Lung (tissue), 12 donors: ENCODE measurements around the gene STUM. TPM values are rescaled to one million over a fixed set of nuclear protein-coding genes. Genes with fewer than 3 reads are reported as not detected.

Experiments
- ATAC-seq: fragments of 200-7000 bp; cut with Tn5 transposase; one replicate; pipeline ENCODE4 v1.9.1; 2020; ENCODE audit warnings: moderate number of reproducible peaks; ENCODE audit not compliant: insufficient read depth, low FRiP score
- DNase-seq, 3 donors: peaks; one replicate each; pipeline ENCODE4 v3.0.0-alpha.2; 2013 to 2017
- H3K27ac ChIP-seq, 2 donors: one replicate each; pipeline ENCODE4 v1.5.1; 2013; ENCODE audit warnings: mild to moderate bottlenecking in 2 of 2, moderate library complexity in 2 of 2, control low read depth in 1 of 2, inconsistent platforms in 1 of 2, low read depth in 1 of 2, low read length in 1 of 2
- H3K27me3 ChIP-seq, 3 donors: one replicate each; pipeline ENCODE4 v1.5.1; 2013; ENCODE audit warnings: low read length in 2 of 3; ENCODE audit not compliant: control insufficient read depth in 3 of 3, insufficient read depth in 3 of 3
- H3K36me3 ChIP-seq, 4 donors: one replicate each; pipeline ENCODE4 v1.5.1; 2013; ENCODE audit warnings: low read length in 4 of 4, mild to moderate bottlenecking in 1 of 4, moderate library complexity in 1 of 4; ENCODE audit not compliant: control insufficient read depth in 4 of 4, insufficient read depth in 4 of 4
- H3K4me1 ChIP-seq, 5 donors: one replicate each; pipeline ENCODE4 v1.5.1; 2013; ENCODE audit warnings: low read length in 5 of 5, mild to moderate bottlenecking in 2 of 5, moderate library complexity in 1 of 5; ENCODE audit not compliant: control insufficient read depth in 5 of 5, insufficient read depth in 5 of 5
- H3K4me3 ChIP-seq: one replicate; pipeline ENCODE4 v1.5.1; 2013; ENCODE audit warnings: mild to moderate bottlenecking, control low read depth, moderate library complexity
- H3K9ac ChIP-seq, 2 donors: one replicate each; pipeline ENCODE4 v1.5.1; 2013; ENCODE audit warnings: low read length in 2 of 2, control low read depth in 1 of 2; ENCODE audit not compliant: insufficient read depth in 1 of 2
- H3K9me3 ChIP-seq, 4 donors: one replicate each; pipeline ENCODE4 v1.5.1; 2013; ENCODE audit warnings: low read length in 3 of 4, mild to moderate bottlenecking in 1 of 4, moderate library complexity in 1 of 4; ENCODE audit not compliant: control insufficient read depth in 4 of 4, insufficient read depth in 3 of 4
- CTCF ChIP-seq: IDR thresholded peaks from 2 replicates; pipeline ENCODE4 v1.5.1; 2012; ENCODE audit warnings: mild to moderate bottlenecking; ENCODE audit errors: control extremely low read depth, extremely low read depth
- WGBS, 2 donors: extraction: QIAGEN DNeasy Blood & Tissue Kit; methylation state at CpG; one replicate each; pipeline ENCODE4 v1.1.7; 2013; 5-methylcytosine and 5-hydroxymethylcytosine counted together
- polyA plus RNA-seq, 2 donors: library from polyadenylated mRNA; stranded (reverse); fragments of 200-250 nt; gene quantifications; one replicate each; pipeline ENCODE4 v1.2.1, GENCODE V29; 2013
- total RNA-seq, 2 donors: library from RNA; depleted of rRNA in 1 of 2; stranded (reverse); fragments of >200 nt in 1 of 2; gene quantifications; one replicate each; pipeline ENCODE4 v1.2.1, GENCODE V29; 2014 to 2021
- donor health status: control.
- donor health status: control.
- donor health status: Bipolar disorder and iron deficiency.
- donor health status: healthy.
- donor health status: DM: yes; HTN: yes; CAD: no.

Gene STUM
- total and polyA plus RNA-seq, 4 donors: 0.09 to 0.58 (median 0.48) TPM

DNA sequence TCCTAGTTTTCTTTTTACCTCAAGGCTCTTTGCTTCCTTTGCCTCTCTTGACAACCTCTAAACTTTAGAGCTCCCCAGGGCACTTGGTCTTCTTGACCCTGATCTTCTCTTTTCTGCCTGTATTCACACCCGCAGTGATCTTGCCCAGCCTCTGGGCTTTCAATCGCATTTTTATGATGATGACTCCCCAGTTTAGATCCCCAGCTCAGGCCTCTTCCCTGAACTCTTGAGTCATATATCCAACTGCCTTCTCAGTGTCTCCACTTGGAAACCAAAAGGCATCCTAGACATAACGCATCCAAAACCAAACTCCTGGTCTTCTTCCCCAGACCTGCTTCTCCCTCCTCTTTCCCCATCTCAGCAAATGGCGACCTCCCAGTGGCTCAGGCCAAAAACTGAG lies 6.5 kb downstream of the STUM start:
- DNase-seq (no peak), ATAC-seq (no peak)
- no peak overlapping the region for H3K9ac ChIP-seq
- peaks cover 0 to 2% (median 0%) of the 10 kb centered on the region in 4 donors for H3K9me3 ChIP-seq
- WGBS, 2 donors: 95 to 98% methylated on average over 4 of the region's 4 CpGs
- no peaks in the 10 kb centered on the region for H3K36me3 ChIP-seq
- no peak overlapping the region for H3K27ac ChIP-seq
- H3K4me3 ChIP-seq: no peak overlapping the region
- TF ChIP-seq CTCF: no peak
- H3K27me3 ChIP-seq: peaks cover 2 to 6% (median 3%) of the 10 kb centered on the region in 3 donors
- H3K4me1 ChIP-seq: peaks cover 0 to 22% (median 3%) of the 10 kb centered on the region in 5 donors

DNA sequence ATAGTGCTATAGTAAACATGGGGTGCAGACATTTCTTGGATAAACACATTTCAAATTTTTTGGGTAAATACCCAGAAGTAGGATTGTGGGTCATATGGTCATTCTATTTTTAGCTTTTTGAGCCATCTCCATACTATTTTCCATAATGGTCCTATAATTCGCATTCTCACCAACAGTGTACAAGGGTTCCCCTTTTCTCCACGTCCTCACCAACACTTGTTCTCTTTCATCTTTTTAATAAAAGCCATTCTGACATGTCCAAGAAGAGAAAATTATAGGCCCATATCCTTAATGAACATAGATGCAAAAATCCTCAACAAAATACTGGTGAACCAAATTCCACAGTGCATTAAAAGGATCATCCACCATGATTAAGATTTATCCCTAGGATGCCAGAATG lies 8.9 kb downstream of the STUM start:
- WGBS, 2 donors: 83 to 92% methylated on average over 2 of the region's 2 CpGs
- H3K27ac ChIP-seq: no peak overlapping the region
- H3K36me3 ChIP-seq: no peaks in the 10 kb centered on the region
- H3K9me3 ChIP-seq: peaks cover 0 to 2% (median 0%) of the 10 kb centered on the region in 4 donors
- H3K27me3 ChIP-seq: no peaks in the 10 kb centered on the region
- no peak overlapping the region for H3K4me3 ChIP-seq
- ATAC-seq (no peak), DNase-seq (no peak)
- no peak for TF ChIP-seq CTCF
- peaks cover 0 to 12% (median 0%) of the 10 kb centered on the region in 5 donors for H3K4me1 ChIP-seq
- H3K9ac ChIP-seq: no peak overlapping the region

DNA sequence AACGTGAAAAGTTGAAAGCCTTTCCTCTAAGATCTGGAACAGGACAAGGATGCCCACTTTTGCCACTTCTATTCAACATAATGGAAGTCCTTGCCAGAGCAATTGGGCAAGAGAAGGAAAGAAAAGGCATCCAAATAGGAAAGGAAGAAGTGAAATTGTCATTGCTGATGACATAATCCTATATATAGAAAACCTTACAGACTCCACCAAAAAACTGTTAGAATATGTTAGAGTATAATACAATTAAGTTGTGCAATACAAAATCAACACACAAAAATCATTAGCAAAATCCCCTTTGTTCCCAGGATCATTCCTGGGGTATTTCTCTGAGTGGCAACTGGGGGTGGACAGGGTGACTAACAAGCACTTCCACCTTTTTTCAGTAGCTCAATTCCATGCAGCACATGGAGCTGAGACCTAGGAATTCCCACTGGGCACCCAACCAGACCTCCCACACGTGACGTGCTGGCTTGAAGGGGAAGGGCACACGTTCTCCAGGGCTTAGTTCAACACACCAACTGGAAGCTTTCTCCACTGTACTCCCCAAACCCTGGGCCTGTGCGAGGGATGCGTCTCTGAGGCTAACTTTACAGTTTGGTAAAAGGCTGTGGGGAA lies 9.6 kb downstream of the STUM start:
- ATAC-seq: no peak

More for the DNA sequence above, 9.6 kb downstream of the STUM start:
- TF ChIP-seq CTCF: no peak
- Histone ChIP-seq H3K9me3 (peaks cover 0 to 2% (median 0%) of the 10 kb centered on the region in 4 donors), H3K27ac (no peak overlapping the region), H3K27me3 (no peaks in the 10 kb centered on the region), H3K4me3 (no peak overlapping the region), H3K9ac (no peak overlapping the region), H3K4me1 (peaks cover 0 to 10% (median 0%) of the 10 kb centered on the region in 5 donors), H3K36me3 (no peaks in the 10 kb centered on the region)
- 76 to 81% methylated on average over 6 of the region's 6 CpGs for WGBS, 2 donors
- no peak for DNase-seq
